IMR-90 (cell line): ENCODE data around the gene SLC22A31.

Experiments
- BHLHE40 ChIP-seq: fragments of 150-350 bp; IDR thresholded peaks from 2 replicates; pipeline ENCODE4 v1.6.1; 2016; ENCODE audit warnings: mild to moderate bottlenecking, low read depth, low read length
- CEBPB ChIP-seq: IDR thresholded peaks from 2 replicates; pipeline ENCODE4 v1.6.1; 2012; ENCODE audit warnings: low read depth, low read length, improper control_type of control experiment
- CHD1 ChIP-seq: IDR thresholded peaks from 2 replicates; pipeline ENCODE4 v1.6.1; 2012; ENCODE audit warnings: low read depth, low read length, improper control_type of control experiment
- CTCF ChIP-seq: conservative IDR thresholded peaks from 2 replicates; pipeline ENCODE4 v1.5.1; 2012; ENCODE audit warnings: mild to moderate bottlenecking, low read depth, low read length, improper control_type of control experiment
- ELK1 ChIP-seq: fragments of 150-350 bp; IDR thresholded peaks from 2 replicates; pipeline ENCODE4 v1.6.1; 2016; ENCODE audit warnings: low read depth, mild to moderate bottlenecking, low read length, moderate library complexity, borderline replicate concordance
- MAFK ChIP-seq: IDR thresholded peaks from 2 replicates; pipeline ENCODE4 v1.6.1; 2012; ENCODE audit warnings: low read depth, low read length, improper control_type of control experiment
- MAZ ChIP-seq: IDR thresholded peaks from 2 replicates; pipeline ENCODE4 v1.6.1; 2012; ENCODE audit warnings: low read depth, mild to moderate bottlenecking, low read length, improper control_type of control experiment, moderate library complexity, borderline replicate concordance
- MXI1 ChIP-seq: IDR thresholded peaks from 2 replicates; pipeline ENCODE4 v1.6.1; 2012; ENCODE audit warnings: low read depth, mild to moderate bottlenecking, low read length, moderate library complexity, borderline replicate concordance
- POLR2A ChIP-seq: IDR thresholded peaks from 2 replicates; pipeline ENCODE4 v1.6.1; 2012; ENCODE audit warnings: mild to moderate bottlenecking, low read depth, low read length
- RAD21 ChIP-seq: IDR thresholded peaks from 2 replicates; pipeline ENCODE4 v1.6.1; 2012; ENCODE audit warnings: low read length, improper control_type of control experiment
- RCOR1 ChIP-seq: IDR thresholded peaks from 2 replicates; pipeline ENCODE4 v1.6.1; 2012; ENCODE audit warnings: mild to moderate bottlenecking, low read length, improper control_type of control experiment; ENCODE audit not compliant: insufficient replicate concordance
- RFX5 ChIP-seq: IDR thresholded peaks from 2 replicates; pipeline ENCODE4 v1.8.0; 2012; ENCODE audit warnings: low read depth, mild to moderate bottlenecking, low read length, moderate library complexity
- SMC3 ChIP-seq: fragments of 150-350 bp; IDR thresholded peaks from 2 replicates; pipeline ENCODE4 v1.6.1; 2016; ENCODE audit warnings: low read depth, mild to moderate bottlenecking, antibody characterized with exemption, low read length, moderate library complexity
- USF2 ChIP-seq: fragments of 150-350 bp; IDR thresholded peaks from 2 replicates; pipeline ENCODE4 v1.6.1; 2017; ENCODE audit warnings: mild to moderate bottlenecking, antibody characterized with exemption, low read length, low read depth

GRCh38 chr16:89161763-89162713, 38.3 kb downstream of the SLC22A31 start:
- no peak for TF ChIP-seq POLR2A
- no peak for TF ChIP-seq BHLHE40
- no peak for TF ChIP-seq MXI1
- no peak for TF ChIP-seq MAZ
- TF ChIP-seq CTCF, result no peak
- no peak for TF ChIP-seq CHD1
- TF ChIP-seq RAD21, result no peak
- no peak for TF ChIP-seq USF2
- TF ChIP-seq SMC3, result no peak
- TF ChIP-seq RFX5, result no peak
- TF ChIP-seq RCOR1, result no peak
- TF ChIP-seq CEBPB, result no peak
- TF ChIP-seq MAFK, result no peak
- TF ChIP-seq ELK1, result no peak
